Sigmoid colon (tissue), 7 donors: ENCODE data around the gene POT1. TPM values are rescaled to one million over a fixed set of nuclear protein-coding genes. Genes with fewer than 3 reads are reported as not detected.

ENCODE experiments used
- DNase-seq: peaks from one replicate; pipeline ENCODE4 v3.0.0-alpha.2; 2019
- H3K27ac ChIP-seq, 4 donors: fragments of 200-600 bp; sonication (generic); one replicate each; pipeline ENCODE4 v1.5.1; 2016 to 2019; ENCODE audit warnings: mild to moderate bottlenecking in 1 of 4
- H3K27me3 ChIP-seq, 3 donors: fragments of 200-600 bp; sonication (generic); one replicate each; pipeline ENCODE4 v1.5.1; 2019; ENCODE audit warnings: mild to moderate bottlenecking in 1 of 3
- H3K36me3 ChIP-seq, 4 donors: fragments of 200-600 bp; sonication (generic); one replicate each; pipeline ENCODE4 v1.5.1; 2016 to 2019
- H3K4me1 ChIP-seq, 4 donors: fragments of 200-600 bp; sonication (generic); one replicate each; pipeline ENCODE4 v1.5.1; 2017 to 2019
- H3K4me3 ChIP-seq, 4 donors: fragments of 200-600 bp; sonication (generic); one replicate each; pipeline ENCODE4 v1.5.1; 2017 to 2019; ENCODE audit warnings: mild to moderate bottlenecking in 2 of 4, moderate library complexity in 1 of 4
- H3K9me3 ChIP-seq, 4 donors: fragments of 200-600 bp in 3 of 4; sonication (generic) in 3 of 4; one replicate each; pipeline versions ENCODE4 v1.5.1 to v1.6.1; 2013 to 2019
- CTCF ChIP-seq, 4 experiments: fragments of 450-650 bp in 3 of 4; fragments of 200-600 bp in 1 of 4; IDR thresholded peaks; one replicate each; pipeline ENCODE4 v1.5.1; 2016 to 2019; ENCODE audit warnings: antibody characterized with exemption in 4 of 4, mild to moderate bottlenecking in 3 of 4, moderate library complexity in 2 of 4
- EP300 ChIP-seq, 4 donors: sonication (generic); formaldehyde crosslinking; IDR thresholded peaks; one replicate each; pipeline ENCODE4 v1.6.1; 2017; ENCODE audit warnings: antibody characterized with exemption in 4 of 4
- POLR2A ChIP-seq, 2 donors: fragments of 450-650 bp; IDR thresholded peaks; one replicate each; pipeline ENCODE4 v1.6.1; 2016; ENCODE audit warnings: antibody characterized with exemption in 2 of 2, mild to moderate bottlenecking in 2 of 2, moderate library complexity in 2 of 2
- POLR2AphosphoS5 ChIP-seq, 4 donors: sonication (generic); formaldehyde crosslinking; IDR thresholded peaks; one replicate each; pipeline ENCODE4 v1.6.1; 2017; ENCODE audit warnings: antibody characterized with exemption in 4 of 4
- WGBS, 2 donors: extraction: QIAGEN DNeasy Blood & Tissue Kit; methylation state at CpG; one replicate each; pipeline ENCODE4 v1.1.7; 2013; 5-methylcytosine and 5-hydroxymethylcytosine counted together
- intact Hi-C: fragments of 100-400 bp; cut with DNase I; formaldehyde crosslinking; loops from one replicate; pipeline ENCODE4 v1.15.1; 2023
- polyA plus RNA-seq, 3 donors: library from polyadenylated mRNA; stranded (reverse); fragments of 200-250 nt; gene quantifications; one replicate each; pipeline ENCODE4 v1.2.3, GENCODE V29; 2013
- total RNA-seq, 4 donors: library from RNA; depleted of rRNA; stranded (reverse); fragments of >200 nt; gene quantifications; one replicate each; pipeline ENCODE4 v1.1.0, GENCODE V29; 2016
- donor health status: healthy with polysubstance abuse.
- donor health status: Bipolar disorder and iron deficiency.
- donor health status: healthy.

Gene POT1
- total and polyA plus RNA-seq, 7 donors = 3.6 to 26.2 (median 18.9) TPM

- Histone ChIP-seq H3K9me3 (no peaks in the 10 kb centered on the region), H3K4me3 (no peak overlapping the region), H3K4me1 (no peaks in the 10 kb centered on the region), H3K27me3 (no peaks in the 10 kb centered on the region), H3K27ac (no peak overlapping the region), H3K36me3 (no peaks in the 10 kb centered on the region)
- DNase-seq = no peak
- TF ChIP-seq EP300 (IDR thresholded peaks at IDR 0.05) (no peak), CTCF (IDR thresholded peaks at IDR 0.05) (no peak), POLR2AphosphoS5 (IDR thresholded peaks at IDR 0.05) (no peak), POLR2A (IDR thresholded peaks at IDR 0.05) (no peak)
- WGBS, 2 donors = 88 to 91% methylated on average over 2 of the region's 2 CpGs
- intact Hi-C loops = no loop called here
These were observed 8.5 kb upstream of the POT1 start for GRCh38 chr7:124938128-124938527.

- TF ChIP-seq POLR2A (IDR thresholded peaks at IDR 0.05) (no peak), CTCF (IDR thresholded peaks at IDR 0.05) (no peak), POLR2AphosphoS5 (IDR thresholded peaks at IDR 0.05) (no peak), EP300 (IDR thresholded peaks at IDR 0.05) (no peak)
- DNase-seq = no peak
- no peak overlapping the region for H3K27ac ChIP-seq
- H3K9me3 ChIP-seq = no peaks in the 10 kb centered on the region
- intact Hi-C loops = no loop called here
- no peaks in the 10 kb centered on the region for H3K36me3 ChIP-seq
- H3K27me3 ChIP-seq = no peaks in the 10 kb centered on the region
- no peaks in the 10 kb centered on the region for H3K4me1 ChIP-seq
- no peak overlapping the region for H3K4me3 ChIP-seq
- WGBS, 2 donors = 77 to 91% methylated on average over 1 of the region's 1 CpG
These were observed 7.5 kb upstream of the POT1 start for GRCh38 chr7:124937076-124937475.

- DNase-seq = no peak
- H3K9me3 ChIP-seq = no peaks in the 10 kb centered on the region
- H3K4me1 ChIP-seq = no peaks in the 10 kb centered on the region
- no peaks in the 10 kb centered on the region for H3K36me3 ChIP-seq
- intact Hi-C loops = no loop called here
- H3K27ac ChIP-seq = no peak overlapping the region
- H3K4me3 ChIP-seq = no peak overlapping the region
- no peaks in the 10 kb centered on the region for H3K27me3 ChIP-seq
- no peak for TF ChIP-seq CTCF (IDR thresholded peaks at IDR 0.05)
- TF ChIP-seq POLR2AphosphoS5 (IDR thresholded peaks at IDR 0.05) = no peak
- TF ChIP-seq EP300 (IDR thresholded peaks at IDR 0.05) = no peak
These were observed 5.2 kb upstream of the POT1 start for GRCh38 chr7:124934841-124935240.

- no peaks in the 10 kb centered on the region for H3K27me3 ChIP-seq
- 77 to 83% methylated on average over 18 of the region's 18 CpGs for WGBS, 2 donors
- H3K4me3 ChIP-seq = no peak overlapping the region
- H3K4me1 ChIP-seq = peaks cover 0 to 18% (median 10%) of the 10 kb centered on the region in 4 donors
- intact Hi-C loops = no loop called here
- H3K9me3 ChIP-seq = no peaks in the 10 kb centered on the region
- no peak overlapping the region for H3K27ac ChIP-seq
- H3K36me3 ChIP-seq = no peaks in the 10 kb centered on the region
- DNase-seq = peak; percentile 57
- no peak for TF ChIP-seq EP300 (IDR thresholded peaks at IDR 0.05)
These were observed 1.3 kb upstream of the POT1 start for GRCh38 chr7:124930655-124931597.

GRCh38 chr7:124930173-124930623 lies 573 bp upstream of the POT1 start:
- TF ChIP-seq POLR2A (IDR thresholded peaks at IDR 0.05) (no peak), CTCF (IDR thresholded peaks at IDR 0.05) (no peak), POLR2AphosphoS5 (IDR thresholded peaks at IDR 0.05) (no peak), EP300 (IDR thresholded peaks at IDR 0.05) (no peak)
- Histone ChIP-seq H3K9me3 (no peaks in the 10 kb centered on the region), H3K4me3 (peak overlapping the region; percentile 46 to 70 (median 58)), H3K27ac (peak overlapping the region; percentile 86 to 91 (median 87)), H3K36me3 (no peaks in the 10 kb centered on the region), H3K27me3 (no peaks in the 10 kb centered on the region), H3K4me1 (peaks cover 0 to 18% (median 12%) of the 10 kb centered on the region in 4 donors)
- DNase-seq = no peak
- intact Hi-C loops = no loop called here
- WGBS, 2 donors = 4 to 11% methylated on average over 1 of the region's 1 CpG
